ENCODE results near the gene SIPA1L3.

DNA sequence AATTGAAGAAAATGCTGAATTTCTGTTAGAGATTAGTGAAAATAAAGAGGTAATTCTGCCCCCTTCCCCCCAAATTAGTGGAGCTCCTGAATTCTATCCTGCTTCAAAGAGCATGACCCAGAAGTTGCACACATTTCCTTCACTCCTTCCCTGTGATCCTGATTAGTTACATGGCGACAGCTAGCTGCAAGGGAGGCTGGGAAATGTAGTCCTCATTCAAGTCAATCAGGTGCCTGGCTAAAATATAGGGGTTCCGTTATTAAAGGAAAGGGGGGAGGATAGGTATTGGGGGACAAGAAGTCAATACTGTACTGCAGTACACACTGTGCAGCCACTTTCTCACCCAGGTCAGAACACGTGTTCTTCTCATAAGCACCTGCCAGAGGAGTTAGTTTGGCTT lies 65.8 kb downstream of the SIPA1L3 start:
- TF ChIP-seq, protein P1, sequence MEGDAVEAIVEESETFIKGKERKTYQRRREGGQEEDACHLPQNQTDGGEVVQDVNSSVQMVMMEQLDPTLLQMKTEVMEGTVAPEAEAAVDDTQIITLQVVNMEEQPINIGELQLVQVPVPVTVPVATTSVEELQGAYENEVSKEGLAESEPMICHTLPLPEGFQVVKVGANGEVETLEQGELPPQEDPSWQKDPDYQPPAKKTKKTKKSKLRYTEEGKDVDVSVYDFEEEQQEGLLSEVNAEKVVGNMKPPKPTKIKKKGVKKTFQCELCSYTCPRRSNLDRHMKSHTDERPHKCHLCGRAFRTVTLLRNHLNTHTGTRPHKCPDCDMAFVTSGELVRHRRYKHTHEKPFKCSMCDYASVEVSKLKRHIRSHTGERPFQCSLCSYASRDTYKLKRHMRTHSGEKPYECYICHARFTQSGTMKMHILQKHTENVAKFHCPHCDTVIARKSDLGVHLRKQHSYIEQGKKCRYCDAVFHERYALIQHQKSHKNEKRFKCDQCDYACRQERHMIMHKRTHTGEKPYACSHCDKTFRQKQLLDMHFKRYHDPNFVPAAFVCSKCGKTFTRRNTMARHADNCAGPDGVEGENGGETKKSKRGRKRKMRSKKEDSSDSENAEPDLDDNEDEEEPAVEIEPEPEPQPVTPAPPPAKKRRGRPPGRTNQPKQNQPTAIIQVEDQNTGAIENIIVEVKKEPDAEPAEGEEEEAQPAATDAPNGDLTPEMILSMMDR (IDR thresholded peaks at IDR 0.05; ENCODE audit: insufficient read depth, low read length, poor library complexity, severe bottlenecking): no peak
- no peak for TF ChIP-seq EZH2phosphoT487 (conservative IDR thresholded peaks at IDR 0.05; ENCODE audit: low read length)

All from SU-DHL-6 (cell line).